ENCODE results near the gene RBFOX2. TPM values are rescaled to one million over a fixed set of nuclear protein-coding genes. Genes with fewer than 3 reads are reported as not detected.
"Not testable (repeated sequence)": the region's sequence is repeated elsewhere in the genome, so short reads cannot be mapped to it uniquely, and the experiment has no call there.

The RBFOX2 gene, protein sequence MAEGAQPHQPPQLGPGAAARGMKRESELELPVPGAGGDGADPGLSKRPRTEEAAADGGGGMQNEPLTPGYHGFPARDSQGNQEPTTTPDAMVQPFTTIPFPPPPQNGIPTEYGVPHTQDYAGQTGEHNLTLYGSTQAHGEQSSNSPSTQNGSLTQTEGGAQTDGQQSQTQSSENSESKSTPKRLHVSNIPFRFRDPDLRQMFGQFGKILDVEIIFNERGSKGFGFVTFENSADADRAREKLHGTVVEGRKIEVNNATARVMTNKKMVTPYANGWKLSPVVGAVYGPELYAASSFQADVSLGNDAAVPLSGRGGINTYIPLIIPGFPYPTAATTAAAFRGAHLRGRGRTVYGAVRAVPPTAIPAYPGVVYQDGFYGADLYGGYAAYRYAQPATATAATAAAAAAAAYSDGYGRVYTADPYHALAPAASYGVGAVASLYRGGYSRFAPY
- 107 and 149 TPM in 2 replicates for total RNA-seq

DNA sequence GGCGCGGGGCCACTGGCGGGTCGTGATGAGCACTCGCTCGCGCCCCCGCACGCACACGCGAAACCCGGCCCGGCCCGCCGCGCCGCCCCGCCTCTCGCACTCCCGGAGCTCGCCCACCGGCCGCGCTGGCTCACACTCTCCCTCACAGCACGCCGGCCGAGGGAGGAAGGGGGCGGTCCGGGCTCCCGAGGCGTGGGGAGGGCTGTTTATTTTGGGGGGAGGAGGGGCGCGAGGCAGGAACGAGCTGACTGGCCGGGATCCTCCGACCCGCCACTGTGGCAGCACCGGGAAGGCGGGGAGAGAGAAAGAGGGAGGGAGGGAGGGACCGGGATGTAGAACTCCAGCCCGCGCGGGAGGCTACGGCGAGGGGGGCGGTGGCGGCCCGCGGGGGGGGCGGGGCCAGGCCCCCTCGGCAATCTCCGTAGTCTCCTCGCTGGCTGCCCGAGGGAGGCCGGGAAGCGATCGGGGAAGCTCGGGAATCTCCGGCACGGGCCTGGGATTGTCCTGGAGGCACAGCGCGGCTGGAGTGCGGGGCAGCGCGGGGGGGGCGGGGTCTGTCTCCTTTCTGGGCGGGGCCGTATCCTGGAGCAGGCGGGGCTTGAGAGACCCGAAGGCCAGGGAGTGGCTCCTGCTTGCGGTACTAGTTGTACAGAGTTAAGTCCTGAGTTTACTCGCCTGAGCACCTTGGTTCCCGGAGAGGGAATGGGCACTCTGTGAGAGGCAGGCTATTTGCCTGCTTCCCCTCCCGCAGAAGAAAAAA, at the start of gene RBFOX2:
Gene RBFOX2 (minus strand): TSS at position 179 of the 760 bp plus-strand sequence. CDS start 399 bp downstream, outside the sequence.
- peak; percentile 97 for DNase-seq

DNA sequence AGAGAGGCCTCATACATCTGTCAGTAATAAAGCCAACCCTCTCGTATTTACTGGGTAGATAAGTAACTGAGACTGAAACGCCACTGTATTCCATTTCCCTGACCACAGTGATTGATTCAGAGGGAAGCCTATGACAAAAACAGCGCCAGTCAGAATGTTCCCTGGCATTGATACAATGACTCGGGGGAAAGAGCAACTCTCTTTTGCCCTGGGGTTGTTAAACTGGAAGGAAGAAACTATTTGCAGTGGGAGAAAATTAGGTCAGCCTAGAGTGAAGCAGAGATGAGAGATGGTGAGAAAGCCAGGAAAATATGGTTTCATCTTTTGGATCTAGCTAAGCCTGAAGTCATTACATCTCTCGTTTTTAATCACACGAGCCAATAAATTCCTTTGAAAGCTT, 48.6 kb upstream of the RBFOX2 start:
- no peak for DNase-seq

DNA sequence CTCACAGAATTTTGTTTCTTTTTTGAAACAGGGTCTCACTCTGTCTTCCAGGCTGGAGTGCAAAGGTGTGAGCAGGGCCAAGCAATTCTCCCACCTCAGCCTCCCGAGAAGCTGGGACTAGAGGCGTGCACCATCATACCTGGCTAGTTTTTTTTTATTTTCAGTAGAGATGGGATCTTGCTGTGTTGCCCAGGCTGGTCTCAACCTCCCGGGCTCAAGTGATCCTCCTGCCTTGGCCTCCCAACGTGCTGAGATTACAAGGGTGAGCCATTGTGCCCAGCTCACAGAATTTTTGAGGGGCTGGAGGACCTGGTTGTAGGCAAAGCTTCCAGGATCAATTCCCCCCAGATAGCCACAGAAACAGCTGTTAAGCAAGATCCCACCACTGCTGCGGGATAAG, 47.1 kb upstream of the RBFOX2 start:
- DNase-seq: no peak

DNA sequence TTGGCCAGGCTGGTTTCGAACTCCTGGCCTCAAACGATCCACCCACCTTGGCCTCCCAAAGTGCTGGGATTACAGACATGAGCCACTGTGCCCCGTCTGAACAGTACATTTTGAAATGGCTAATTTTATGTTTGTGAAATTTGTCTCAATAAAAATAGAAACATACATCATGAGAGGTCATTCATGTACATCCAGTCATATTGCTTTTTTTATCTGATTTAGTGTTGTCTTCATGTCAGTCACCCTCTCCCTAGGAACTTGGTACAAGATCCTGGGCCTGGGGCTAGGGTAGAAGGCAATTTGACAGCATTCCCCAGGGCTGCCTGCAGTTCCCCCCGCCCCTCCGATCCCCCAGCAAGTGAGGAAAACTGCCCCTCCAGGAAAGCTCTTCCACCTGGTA, 46.6 kb upstream of the RBFOX2 start:
- no peak for DNase-seq

DNA sequence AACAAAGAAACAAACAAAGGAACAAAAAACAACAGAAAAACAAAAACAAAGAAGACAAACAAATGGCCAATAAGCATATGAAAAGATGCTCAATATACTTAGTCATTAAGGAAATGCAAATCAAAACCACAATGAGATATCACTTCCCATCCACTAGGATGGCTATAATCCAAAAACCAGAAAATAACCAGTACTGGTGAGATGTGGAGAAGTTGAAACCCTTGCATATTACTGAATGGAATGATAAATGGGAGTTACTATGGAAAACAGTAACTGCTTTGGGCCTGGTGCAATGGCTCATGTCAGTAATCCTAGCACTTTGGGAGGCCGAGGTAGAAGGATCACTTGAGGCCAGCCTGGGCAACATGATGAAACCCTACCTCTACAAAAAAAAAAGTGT, 44.9 kb upstream of the RBFOX2 start:
- no peak for DNase-seq

DNA sequence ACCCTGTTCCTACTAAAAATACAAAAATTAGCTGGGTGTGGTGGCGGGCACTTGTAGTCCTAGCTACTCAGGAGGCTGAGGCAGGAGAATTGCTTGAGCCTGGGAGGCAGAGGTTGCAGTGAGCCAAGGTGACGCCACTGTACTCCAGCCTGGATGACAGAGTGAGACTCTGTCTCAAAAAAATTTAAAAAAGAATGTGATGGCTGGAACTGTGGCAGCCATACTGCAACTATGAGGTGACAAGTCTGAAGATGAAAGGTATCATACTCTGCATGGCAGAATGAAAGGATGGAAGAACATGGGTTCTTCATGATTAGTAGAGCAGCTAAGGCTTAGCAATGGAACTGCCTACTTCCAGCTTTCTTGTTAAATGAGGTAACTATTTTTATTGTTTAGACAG, 42.0 kb upstream of the RBFOX2 start:
- DNase-seq: not testable (repeated sequence)

DNA sequence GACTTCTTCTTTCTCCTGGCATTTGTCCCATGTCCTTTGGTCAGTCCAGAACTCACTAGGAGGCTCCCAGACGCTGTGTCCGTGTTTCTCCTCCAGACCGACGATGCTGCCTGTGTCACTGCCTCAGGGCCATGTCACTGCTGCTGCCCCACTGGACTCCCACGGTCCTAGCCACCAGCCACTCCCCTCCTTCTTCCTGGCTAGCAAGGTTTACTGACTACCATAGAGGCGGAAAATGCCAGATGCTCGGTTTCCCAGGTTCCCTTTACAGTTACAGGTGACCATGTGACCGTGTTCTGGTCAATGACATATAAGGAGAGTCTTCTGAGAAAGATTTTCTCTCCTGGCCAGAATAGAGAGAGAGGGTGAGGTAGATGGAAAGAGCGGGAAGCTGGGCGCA, 40.7 kb upstream of the RBFOX2 start:
- DNase-seq: no peak

DNA sequence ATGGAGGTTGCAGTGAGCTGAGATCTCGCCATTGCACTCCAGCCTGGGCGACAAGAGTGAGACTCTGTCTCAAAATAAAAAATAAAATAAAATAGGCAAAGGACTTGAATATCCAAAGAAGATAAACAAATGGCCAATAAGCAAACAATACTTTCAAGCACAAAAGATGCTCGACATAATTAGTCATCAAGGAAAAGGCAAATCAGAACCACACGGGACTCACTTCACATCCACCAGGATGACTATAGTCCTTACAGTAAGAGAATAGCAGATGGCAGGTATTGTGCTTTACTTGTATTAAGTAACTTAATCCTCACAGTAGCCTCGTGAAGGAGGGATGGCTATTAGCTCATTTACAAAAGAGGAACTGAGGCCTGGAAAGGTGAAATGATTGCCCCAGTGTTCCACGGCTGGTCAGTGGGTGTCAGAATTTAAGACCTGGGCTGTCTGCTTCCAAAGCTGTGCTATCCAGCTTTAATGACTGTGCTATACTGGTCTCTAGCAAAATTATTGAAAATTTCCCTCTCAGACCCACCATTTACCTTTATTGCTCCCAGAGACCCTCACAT, 40.2 kb upstream of the RBFOX2 start:
- peak; percentile 10 for DNase-seq

DNA sequence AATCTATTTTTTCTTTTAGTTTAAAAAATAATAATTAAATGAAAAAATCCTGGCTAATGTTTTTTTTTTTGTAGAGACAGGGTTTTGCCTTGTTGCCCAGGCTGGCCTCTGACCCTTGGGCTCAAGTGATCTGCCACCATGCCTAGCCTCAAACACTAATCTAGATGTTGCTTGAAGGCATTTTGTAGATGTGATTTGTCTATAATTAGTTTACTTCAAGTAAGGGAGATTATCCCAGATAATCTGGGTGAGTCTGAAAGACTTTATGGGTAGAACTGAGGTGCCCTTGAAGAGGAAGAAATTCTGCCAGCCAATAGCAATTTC, 38.6 kb upstream of the RBFOX2 start:
- DNase-seq: no peak

DNA sequence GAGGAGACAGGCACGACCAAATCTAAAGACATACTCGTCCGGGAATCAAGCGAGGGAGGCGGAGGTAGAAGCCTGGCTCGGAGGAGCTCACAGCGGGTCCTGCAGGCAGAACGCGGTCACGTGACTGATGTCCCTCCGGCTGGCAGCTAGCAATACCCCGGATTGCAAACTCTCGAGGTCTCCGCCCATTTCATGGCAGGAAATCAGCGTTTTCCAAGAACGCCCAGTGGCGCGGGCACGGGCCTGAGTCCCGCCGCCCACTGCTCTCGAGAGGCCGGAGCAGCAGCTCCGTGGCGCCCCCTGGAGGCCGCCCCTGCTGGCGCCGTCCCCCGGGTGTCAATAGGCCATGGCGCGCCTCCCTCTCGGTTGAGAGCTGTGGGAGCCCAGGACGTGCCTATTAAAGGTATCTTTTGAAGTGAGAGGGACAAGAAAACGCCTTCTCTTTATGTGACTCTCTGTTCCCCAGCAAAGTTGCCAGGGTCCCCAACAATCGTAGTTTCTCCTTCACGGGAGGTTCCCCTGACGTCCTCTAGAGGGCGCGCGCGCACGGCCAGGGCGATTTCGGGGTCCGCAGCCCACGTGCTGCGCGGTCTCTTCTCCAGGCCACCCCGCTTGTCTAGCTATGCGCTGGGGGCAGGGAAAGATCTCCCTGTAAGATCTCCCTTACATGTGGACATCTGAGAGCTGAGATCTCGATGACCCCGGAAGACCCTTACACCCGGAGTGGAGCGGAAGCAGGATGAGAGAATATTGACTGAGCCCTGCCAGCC, 37.3 kb upstream of the RBFOX2 start:
- peak; percentile 96 for DNase-seq

DNA sequence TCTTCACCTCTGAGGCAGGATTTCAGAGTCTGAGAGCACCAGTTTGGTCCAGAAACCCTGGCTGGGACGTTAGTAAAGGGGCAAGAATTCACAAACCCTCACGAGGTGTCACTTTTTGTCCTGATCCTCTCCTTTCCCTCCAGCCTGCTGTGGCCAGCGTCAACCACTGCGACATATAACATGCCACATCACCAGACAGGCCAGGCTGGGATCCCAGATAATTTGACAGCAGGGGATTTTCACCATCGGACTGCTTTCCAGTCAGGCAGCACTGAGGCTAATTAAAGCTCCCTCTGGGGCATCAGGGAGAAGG, 36.8 kb upstream of the RBFOX2 start:
- no peak for DNase-seq

DNA sequence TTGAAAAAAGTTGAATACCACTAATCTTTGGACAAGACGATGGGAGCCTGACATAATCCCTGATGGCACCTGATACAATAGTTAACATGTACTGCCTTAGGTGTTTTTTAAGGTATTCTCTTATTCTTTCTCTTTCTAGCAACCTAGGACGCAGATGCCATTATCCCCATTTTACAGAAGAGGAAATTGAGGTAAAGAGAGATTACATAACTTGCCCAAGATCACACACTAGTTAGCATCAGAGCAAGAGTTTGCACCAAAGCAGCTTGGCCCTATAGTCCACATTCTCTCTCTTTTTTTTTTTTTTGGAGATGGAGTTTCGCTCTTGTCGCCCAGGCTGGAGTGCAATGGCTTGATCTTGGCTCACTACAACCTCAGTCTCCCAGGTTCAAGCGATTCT, 35.7 kb upstream of the RBFOX2 start:
- no peak for DNase-seq

DNA sequence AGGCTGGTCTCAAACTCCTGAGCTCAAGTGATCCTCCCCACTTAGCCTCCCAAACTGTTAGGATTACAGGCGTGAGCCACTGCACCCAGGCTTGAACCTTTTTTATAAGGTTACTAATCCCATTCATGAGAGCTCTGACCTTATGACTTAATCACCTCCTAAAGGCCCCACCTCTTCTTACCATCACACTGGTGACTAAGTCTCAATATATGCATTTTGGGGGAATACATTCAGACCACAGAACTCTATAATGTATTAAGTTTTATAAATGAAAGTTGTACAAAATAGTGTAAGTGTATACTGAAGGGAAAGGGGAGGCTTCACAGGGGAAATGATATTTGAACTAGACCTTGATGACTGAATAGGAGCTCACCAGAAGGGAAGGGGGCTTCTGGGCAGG, 28.4 kb upstream of the RBFOX2 start:
- no peak for DNase-seq

DNA sequence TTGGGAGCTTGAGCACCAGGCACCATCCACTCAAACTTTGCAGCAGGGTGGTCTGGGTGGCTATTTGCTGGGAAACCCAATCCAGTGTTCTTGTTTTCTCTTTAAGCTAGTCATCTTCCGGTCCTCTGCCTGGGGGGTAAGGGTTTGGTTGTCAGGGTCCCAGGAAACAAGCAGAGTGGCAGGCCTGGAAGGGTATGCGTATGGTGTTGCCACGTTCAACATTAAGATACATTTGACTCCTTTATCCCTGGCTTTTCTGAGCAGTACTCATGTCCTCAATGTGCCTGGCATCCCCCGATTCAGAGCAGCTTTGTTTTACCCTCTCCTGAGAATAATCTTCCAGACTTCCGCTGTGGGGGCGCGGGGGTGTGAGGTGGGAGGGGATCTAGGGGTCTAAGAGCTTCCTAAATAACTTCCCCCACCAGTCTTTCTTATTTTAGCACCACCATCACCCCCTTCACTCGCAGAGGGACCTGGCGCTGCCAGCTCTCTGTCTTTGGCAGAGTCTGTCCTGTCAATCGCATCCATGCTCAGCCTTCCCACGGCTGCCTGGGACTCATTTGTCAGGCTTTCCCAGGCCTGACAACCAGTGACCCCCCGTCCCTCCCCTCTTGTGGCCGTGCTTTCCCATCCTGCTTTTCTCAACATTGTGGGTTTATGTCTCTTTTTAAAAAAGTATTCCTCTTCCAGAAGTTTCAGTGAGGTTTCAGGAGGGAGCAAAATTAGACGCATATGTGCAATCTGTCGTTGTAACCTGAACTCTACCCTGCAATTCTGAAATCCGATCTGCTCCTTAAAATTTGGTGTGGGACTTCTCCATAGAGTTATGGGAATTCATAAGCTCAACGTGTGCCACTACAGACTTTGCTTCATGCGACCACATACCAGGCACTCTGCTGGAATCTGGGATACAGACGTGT, 27.0 kb upstream of the RBFOX2 start:
- DNase-seq: no peak

DNA sequence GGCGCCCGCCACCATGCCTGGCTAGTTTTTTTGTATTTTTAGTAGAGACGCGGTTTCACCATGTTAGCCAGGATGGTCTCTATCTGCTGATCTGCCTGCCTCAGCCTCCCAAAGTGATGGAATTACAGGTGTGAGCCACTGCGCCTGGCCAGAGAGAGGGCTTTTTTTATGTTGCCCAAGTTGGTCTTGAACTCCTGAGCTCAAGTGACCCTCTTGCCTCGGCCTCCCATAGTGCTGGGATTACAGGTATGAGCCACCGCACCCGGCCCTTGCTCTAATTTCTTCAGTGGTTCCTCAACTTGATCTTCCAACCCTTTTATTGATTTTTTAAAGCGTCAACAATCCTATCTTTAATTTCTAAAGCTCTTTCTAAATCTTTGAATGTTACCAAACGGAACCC, 25.8 kb upstream of the RBFOX2 start:
- DNase-seq: not testable (repeated sequence)

DNA sequence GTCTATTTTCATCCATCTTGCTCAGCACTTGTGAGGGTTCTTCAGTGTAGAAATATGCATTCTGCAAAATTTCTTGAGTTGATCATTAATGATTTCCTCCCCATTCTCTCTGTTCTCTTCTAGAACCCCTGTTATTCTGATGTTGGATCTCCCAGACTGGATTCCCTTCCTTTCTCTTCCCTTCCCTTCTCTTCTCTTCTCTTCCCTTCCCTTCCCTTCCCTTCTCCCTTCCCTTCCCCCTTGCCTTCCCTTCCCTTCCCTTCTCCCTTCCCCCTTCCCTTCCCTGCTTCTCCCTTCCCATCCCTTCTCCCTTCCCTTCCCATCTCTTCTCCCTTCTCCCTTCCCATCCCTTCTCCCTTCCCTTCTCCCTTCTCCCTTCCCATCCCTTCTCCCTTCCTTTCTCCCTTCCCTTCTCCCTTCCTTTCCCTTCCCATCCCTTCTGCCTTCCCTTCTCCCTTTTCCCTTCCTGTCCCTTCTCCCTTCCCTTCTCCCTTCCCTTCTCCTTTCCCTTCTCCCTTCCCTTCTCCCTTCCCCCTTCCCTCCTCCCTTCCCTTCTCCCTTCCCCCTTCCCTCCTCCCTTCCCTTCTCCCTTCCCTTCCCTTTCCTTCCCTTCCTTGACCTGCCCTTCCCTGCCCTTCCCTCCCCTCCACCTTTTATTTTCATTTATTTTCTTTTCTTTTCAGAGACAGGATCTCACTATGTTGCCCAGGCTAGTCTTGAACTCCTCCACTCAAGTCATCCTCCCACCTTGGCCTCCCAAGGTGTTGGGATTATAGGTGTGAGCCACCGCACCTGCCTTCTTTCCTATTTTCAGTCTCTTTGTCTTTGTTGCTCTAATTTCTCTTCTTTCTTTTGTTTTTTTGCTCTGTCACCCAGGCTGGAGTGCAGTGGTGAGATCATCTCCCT, 24.9 kb upstream of the RBFOX2 start:
- no peak for DNase-seq

DNA sequence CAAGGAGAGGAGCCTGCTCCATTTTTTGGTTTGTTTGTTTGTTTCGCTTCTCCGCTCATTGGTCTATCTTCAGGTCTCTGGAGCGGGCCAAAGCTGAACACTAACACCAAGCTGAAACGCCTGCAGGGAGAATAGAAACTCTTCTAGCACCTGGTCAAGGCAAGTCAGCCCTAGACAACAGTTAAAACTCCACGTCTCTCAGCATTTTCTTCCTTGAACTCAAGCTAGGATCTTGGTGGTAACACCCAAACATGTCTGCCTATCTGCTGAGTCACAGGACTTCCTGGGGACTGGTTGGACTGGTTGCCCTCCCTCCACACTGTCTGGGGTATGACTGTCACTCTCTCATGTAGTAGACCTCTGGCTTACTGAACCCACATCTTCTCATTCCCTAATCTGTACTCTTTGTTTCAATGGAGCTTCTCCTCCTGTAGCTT, 23.9 kb upstream of the RBFOX2 start:
- no peak for DNase-seq

DNA sequence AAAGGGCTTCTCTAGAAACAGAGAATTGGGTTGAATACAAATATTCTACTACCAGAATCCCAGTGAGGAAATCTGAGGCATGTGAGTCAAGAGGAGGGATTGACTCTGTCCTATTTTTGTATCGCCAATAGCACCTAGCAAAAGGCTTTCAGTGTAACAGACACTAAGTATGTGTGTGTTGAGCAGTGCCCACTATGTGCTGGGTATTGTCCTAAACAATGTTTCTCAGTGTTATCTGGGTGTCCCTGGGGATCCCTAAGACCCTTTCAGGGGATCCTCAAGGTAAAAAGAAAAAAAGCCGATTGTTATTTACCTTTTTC, 21.0 kb upstream of the RBFOX2 start:
- DNase-seq: no peak

DNA sequence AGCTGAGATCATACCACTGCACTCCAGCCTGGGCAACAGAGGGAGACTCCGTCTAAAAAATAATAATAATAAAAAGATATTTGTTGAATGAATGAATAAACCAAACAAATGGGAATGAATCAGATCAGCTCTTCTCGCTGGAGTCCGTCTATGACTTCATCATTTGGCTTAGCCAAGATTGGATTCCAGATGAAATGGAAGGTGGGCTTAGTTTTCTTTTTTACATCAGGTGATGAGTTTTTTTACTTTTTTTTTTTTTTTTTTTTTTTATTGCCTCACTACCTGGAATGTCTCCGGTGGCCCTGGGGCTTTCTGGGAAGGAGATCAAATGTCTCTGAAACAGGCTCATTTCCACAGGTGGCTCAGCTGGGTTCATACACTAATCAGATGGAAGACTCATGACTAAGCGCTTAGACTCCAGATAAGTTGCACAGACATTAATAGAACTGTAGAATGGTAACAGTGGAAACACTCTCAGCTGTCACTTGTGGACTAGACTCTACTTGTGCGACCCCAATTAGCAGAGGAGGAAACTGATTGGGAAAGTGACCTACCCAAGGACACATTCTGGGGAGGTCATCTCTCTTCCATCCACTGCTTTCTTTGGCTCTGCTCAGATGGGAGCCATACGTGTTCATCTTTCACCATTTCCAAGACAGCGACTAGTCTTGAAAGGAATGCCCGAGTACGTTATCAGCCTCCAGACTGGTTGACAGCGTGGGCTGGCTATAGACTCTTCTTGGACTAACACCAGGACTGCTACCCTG, 20.5 kb upstream of the RBFOX2 start:
- no peak for DNase-seq

DNA sequence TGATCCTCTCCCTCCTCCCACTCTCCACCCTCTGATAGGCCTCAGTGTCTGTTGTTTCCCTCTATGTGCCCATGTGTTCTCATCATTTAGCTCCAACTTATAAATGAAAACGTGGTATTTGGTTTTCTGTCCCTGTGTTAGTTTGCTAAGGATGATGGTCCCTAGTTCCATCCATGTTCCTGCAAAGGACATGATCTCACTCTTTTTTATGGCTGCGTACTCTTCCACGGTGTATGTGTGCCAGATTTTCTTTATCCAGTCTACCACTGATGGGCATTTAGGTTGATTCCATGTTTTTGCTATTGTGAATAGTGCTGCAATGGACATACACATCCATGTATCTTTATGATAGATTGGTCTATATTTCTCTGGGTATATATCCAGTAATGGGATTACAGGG, 15.9 kb upstream of the RBFOX2 start:
- DNase-seq: not testable (repeated sequence)

Measured in dermis blood vessel endothelial cell (primary cell).